ENCODE data around the gene SGF29.

- TF ChIP-seq, protein P1, sequence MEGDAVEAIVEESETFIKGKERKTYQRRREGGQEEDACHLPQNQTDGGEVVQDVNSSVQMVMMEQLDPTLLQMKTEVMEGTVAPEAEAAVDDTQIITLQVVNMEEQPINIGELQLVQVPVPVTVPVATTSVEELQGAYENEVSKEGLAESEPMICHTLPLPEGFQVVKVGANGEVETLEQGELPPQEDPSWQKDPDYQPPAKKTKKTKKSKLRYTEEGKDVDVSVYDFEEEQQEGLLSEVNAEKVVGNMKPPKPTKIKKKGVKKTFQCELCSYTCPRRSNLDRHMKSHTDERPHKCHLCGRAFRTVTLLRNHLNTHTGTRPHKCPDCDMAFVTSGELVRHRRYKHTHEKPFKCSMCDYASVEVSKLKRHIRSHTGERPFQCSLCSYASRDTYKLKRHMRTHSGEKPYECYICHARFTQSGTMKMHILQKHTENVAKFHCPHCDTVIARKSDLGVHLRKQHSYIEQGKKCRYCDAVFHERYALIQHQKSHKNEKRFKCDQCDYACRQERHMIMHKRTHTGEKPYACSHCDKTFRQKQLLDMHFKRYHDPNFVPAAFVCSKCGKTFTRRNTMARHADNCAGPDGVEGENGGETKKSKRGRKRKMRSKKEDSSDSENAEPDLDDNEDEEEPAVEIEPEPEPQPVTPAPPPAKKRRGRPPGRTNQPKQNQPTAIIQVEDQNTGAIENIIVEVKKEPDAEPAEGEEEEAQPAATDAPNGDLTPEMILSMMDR (IDR thresholded peaks at IDR 0.05 in 4 of 5, conservative IDR thresholded peaks at IDR 0.05 in 1 of 5), result no peak
- no peak for TF ChIP-seq POLR2A (IDR thresholded peaks at IDR 0.05)
Observed at GRCh38 chr16:28621481-28622155, 67.9 kb downstream of the SGF29 start.

Measured in gastrocnemius medialis (tissue), 4 donors.